Measurements from ENCODE around the gene CORO7.

The CORO7 gene

GRCh38 chr16:4369007-4369733 is 47.2 kb downstream of the CORO7 start:
- no peak for DNase-seq

GRCh38 chr16:4367393-4367856 is 49.0 kb downstream of the CORO7 start:
- no peak for DNase-seq

GRCh38 chr16:4366016-4366415 is 50.4 kb downstream of the CORO7 start:
- no peak for DNase-seq

GRCh38 chr16:4365615-4366014 is 50.8 kb downstream of the CORO7 start:
- no peak for DNase-seq

GRCh38 chr16:4365014-4365406 is 51.4 kb downstream of the CORO7 start:
- DNase-seq: no peak

- no peak for DNase-seq
Measured at GRCh38 chr16:4364196-4365013, 52.0 kb downstream of the CORO7 start.

GRCh38 chr16:4362476-4363135 is 53.8 kb downstream of the CORO7 start:
- DNase-seq: no peak

- no peak for DNase-seq
Measured at GRCh38 chr16:4361944-4362311, 54.5 kb downstream of the CORO7 start.

GRCh38 chr16:4361033-4361943 is 55.1 kb downstream of the CORO7 start:
- DNase-seq: no peak

GRCh38 chr16:4360538-4361021 is 55.8 kb downstream of the CORO7 start:
- DNase-seq: no peak

GRCh38 chr16:4359914-4360313 is 56.5 kb downstream of the CORO7 start:
- no peak for DNase-seq

- no peak for DNase-seq
Measured at GRCh38 chr16:4358831-4359561, 57.4 kb downstream of the CORO7 start.

GRCh38 chr16:4358236-4358635 is 58.2 kb downstream of the CORO7 start:
- no peak for DNase-seq

- no peak for DNase-seq
Measured at GRCh38 chr16:4356820-4357219, 59.6 kb downstream of the CORO7 start.

GRCh38 chr16:4354512-4355409 is 61.6 kb downstream of the CORO7 start:
- DNase-seq: no peak

- DNase-seq: no peak
Measured at GRCh38 chr16:4353675-4354074, 62.7 kb downstream of the CORO7 start.

GRCh38 chr16:4352843-4353242 is 63.6 kb downstream of the CORO7 start:
- DNase-seq: no peak

GRCh38 chr16:4351880-4352279 is 64.5 kb downstream of the CORO7 start:
- DNase-seq: no peak

GRCh38 chr16:4350787-4351659 is 65.4 kb downstream of the CORO7 start, which contains the start of gene PAM16:
Gene PAM16 (minus strand): TSS chr16:4351321. CDS start chr16:4351234, 87 bp downstream.
- peak; percentile 91 for DNase-seq
